ENCODE measurements around the gene SRI. TPM values are rescaled to one million over a fixed set of nuclear protein-coding genes. Genes with fewer than 3 reads are reported as not detected.
A peak's percentile ranks its signal among the peaks of the same experiment; 100 is the strongest.

SRI gene
- total and polyA plus RNA-seq, 2 experiments from 2014 or later: 80.3 to 268 TPM

GRCh38 chr7:88229302-88229995 is 9.6 kb upstream of the SRI start:
- TF ChIP-seq EZH2 (IDR thresholded peaks at IDR 0.05; ENCODE audit: insufficient read depth, poor library complexity, severe bottlenecking) (no peak), EZH2phosphoT487 (IDR thresholded peaks at IDR 0.05; ENCODE audit: insufficient read depth, low read depth) (no peak)
- H3F3A ChIP-seq (ENCODE audit: insufficient read depth): peaks cover 13% of the 10 kb centered on the region; the same call in 1 of the 2 replicates
- no peak overlapping the region for H3K4me3 ChIP-seq
- 89 to 91% methylated on average over 4 of the region's 4 CpGs for WGBS, 2 experiments (ENCODE audit: low coverage in 1 of 2, low lambda C conversion rate in 2 of 2, missing lambda C conversion rate in 2 of 2)
- no peak overlapping the region for H2AFZ ChIP-seq
- no peak for DNase-seq
- H3K9me3 ChIP-seq (ENCODE audit: low read depth): no peaks in the 10 kb centered on the region
- H3K9me2 ChIP-seq (ENCODE audit: insufficient read depth): no peaks in the 10 kb centered on the region
- in situ Hi-C loops (cut with MboI): loop anchor here (25.0 kb wide), 2 partner anchors 1383 to 1883 kb away; no protein-coding TSS in a partner anchor
- no peaks in the 10 kb centered on the region for H3K27me3 ChIP-seq (replicated peaks; ENCODE audit: insufficient read depth)
- H3K79me2 ChIP-seq (ENCODE audit: insufficient read depth): no peaks in the 10 kb centered on the region
- H3K9ac ChIP-seq: no peak overlapping the region
- no peak overlapping the region for H3K4me2 ChIP-seq (ENCODE audit: unreplicated experiment)
- no peaks in the 10 kb centered on the region for H4K20me1 ChIP-seq (ENCODE audit: insufficient read depth)
- H3K27ac ChIP-seq: no peak overlapping the region
- peaks cover 17% of the 10 kb centered on the region; the same call in 1 of the 2 replicates for H3K4me1 ChIP-seq (ENCODE audit: insufficient read depth)
- no peaks in the 10 kb centered on the region for H3K36me3 ChIP-seq (ENCODE audit: low read depth)

DNA sequence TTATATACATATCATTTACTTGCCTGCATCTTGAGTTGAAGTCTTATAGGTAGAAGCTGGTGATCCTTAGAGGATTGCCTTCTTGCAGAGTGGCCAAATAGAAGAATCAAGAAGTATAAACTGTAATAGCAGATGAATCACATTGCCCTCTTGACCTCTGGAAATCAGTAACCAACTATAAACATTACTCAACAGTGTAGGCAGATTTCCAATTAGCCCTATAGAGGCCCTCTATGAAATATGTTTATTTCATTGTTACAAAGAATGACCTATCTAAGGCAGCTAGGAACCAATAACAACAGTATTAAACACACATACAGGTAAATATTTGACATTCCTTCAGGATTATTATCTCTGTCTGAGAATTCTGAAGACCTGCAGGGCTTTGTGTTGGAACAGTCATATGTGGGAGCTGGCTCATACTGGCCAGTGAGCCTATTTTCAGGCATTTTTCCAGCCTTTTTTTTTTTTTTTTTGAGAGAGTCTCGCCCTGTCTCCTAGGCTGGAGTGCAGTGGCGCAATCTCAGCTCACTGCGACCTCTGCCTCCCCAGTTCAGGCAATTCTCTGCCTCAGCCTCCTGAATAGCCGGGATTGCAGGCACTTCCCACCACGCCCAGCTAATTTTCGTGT is 7.2 kb upstream of the SRI start:
- Histone ChIP-seq H3K4me2 (ENCODE audit: unreplicated experiment) (no peak overlapping the region), H3K36me3 (ENCODE audit: low read depth) (no peaks in the 10 kb centered on the region), H3K9ac (no peak overlapping the region), H3K4me1 (ENCODE audit: insufficient read depth) (peaks cover 18% of the 10 kb centered on the region; the same call in 1 of the 2 replicates), H3K4me3 (no peak overlapping the region), H2AFZ (no peak overlapping the region), H3K27me3 (replicated peaks; ENCODE audit: insufficient read depth) (no peaks in the 10 kb centered on the region), H3K27ac (no peak overlapping the region), H3K9me2 (ENCODE audit: insufficient read depth) (no peaks in the 10 kb centered on the region), H3K79me2 (ENCODE audit: insufficient read depth) (no peaks in the 10 kb centered on the region), H3F3A (ENCODE audit: insufficient read depth) (peaks cover 16% of the 10 kb centered on the region; the same call in 1 of the 2 replicates), H3K9me3 (ENCODE audit: low read depth) (no peaks in the 10 kb centered on the region), H4K20me1 (ENCODE audit: insufficient read depth) (no peaks in the 10 kb centered on the region)
- in situ Hi-C loops (cut with MboI): loop anchor here (25.0 kb wide), 2 partner anchors 1385 to 1885 kb away; no protein-coding TSS in a partner anchor
- WGBS, 2 experiments (ENCODE audit: low coverage in 1 of 2, low lambda C conversion rate in 2 of 2, missing lambda C conversion rate in 2 of 2): 70 to 76% methylated on average over 4 to 6 of the region's 6 CpGs
- no peak for TF ChIP-seq EZH2 (IDR thresholded peaks at IDR 0.05; ENCODE audit: insufficient read depth, poor library complexity, severe bottlenecking)
- no peak for TF ChIP-seq EZH2phosphoT487 (IDR thresholded peaks at IDR 0.05; ENCODE audit: insufficient read depth, low read depth)
- DNase-seq: peak; percentile 65

- no peak overlapping the region for H3K9ac ChIP-seq
- H3K27ac ChIP-seq: no peak overlapping the region
- no peak overlapping the region for H3K4me2 ChIP-seq (ENCODE audit: unreplicated experiment)
- no peaks in the 10 kb centered on the region for H3K79me2 ChIP-seq (ENCODE audit: insufficient read depth)
- peaks cover 20% of the 10 kb centered on the region for H3F3A ChIP-seq (ENCODE audit: insufficient read depth)
- no peaks in the 10 kb centered on the region for H3K36me3 ChIP-seq (ENCODE audit: low read depth)
- no peaks in the 10 kb centered on the region for H3K9me3 ChIP-seq (ENCODE audit: low read depth)
- H2AFZ ChIP-seq: no peak overlapping the region
- H3K4me3 ChIP-seq: no peak overlapping the region
- H4K20me1 ChIP-seq (ENCODE audit: insufficient read depth): no peaks in the 10 kb centered on the region
- 88% methylated on average over 4 of the region's 4 CpGs for WGBS, 2 experiments (ENCODE audit: low coverage in 1 of 2, low lambda C conversion rate in 2 of 2, missing lambda C conversion rate in 2 of 2)
- no peak for DNase-seq
- TF ChIP-seq EZH2 (IDR thresholded peaks at IDR 0.05; ENCODE audit: insufficient read depth, poor library complexity, severe bottlenecking) (no peak), EZH2phosphoT487 (IDR thresholded peaks at IDR 0.05; ENCODE audit: insufficient read depth, low read depth) (no peak)
- peaks cover 18% of the 10 kb centered on the region; the same call in 1 of the 2 replicates for H3K4me1 ChIP-seq (ENCODE audit: insufficient read depth)
- H3K9me2 ChIP-seq (ENCODE audit: insufficient read depth): no peaks in the 10 kb centered on the region
- H3K27me3 ChIP-seq (replicated peaks; ENCODE audit: insufficient read depth): no peaks in the 10 kb centered on the region
- in situ Hi-C loops (cut with MboI): loop anchor here (25.0 kb wide), 2 partner anchors 1386 to 1886 kb away; no protein-coding TSS in a partner anchor
These were observed 6.4 kb upstream of the SRI start for GRCh38 chr7:88226201-88226600.

GRCh38 chr7:88224601-88225275 is 4.9 kb upstream of the SRI start:
- TF ChIP-seq EZH2phosphoT487 (IDR thresholded peaks at IDR 0.05; ENCODE audit: insufficient read depth, low read depth) (no peak), EZH2 (IDR thresholded peaks at IDR 0.05; ENCODE audit: insufficient read depth, poor library complexity, severe bottlenecking) (no peak)
- no peak overlapping the region for H3K9ac ChIP-seq
- H3K4me1 ChIP-seq (ENCODE audit: insufficient read depth): peaks cover 23% of the 10 kb centered on the region
- H3K27me3 ChIP-seq (replicated peaks; ENCODE audit: insufficient read depth): no peaks in the 10 kb centered on the region
- no peaks in the 10 kb centered on the region for H4K20me1 ChIP-seq (ENCODE audit: insufficient read depth)
- no peak overlapping the region for H3K4me2 ChIP-seq (ENCODE audit: unreplicated experiment)
- peaks cover 30% of the 10 kb centered on the region for H3F3A ChIP-seq (ENCODE audit: insufficient read depth)
- 0 out of 2 replicates have a peak, but pooled peaks cover under 1% of the 10 kb centered on the region for H3K79me2 ChIP-seq (ENCODE audit: insufficient read depth)
- no peak overlapping the region for H3K4me3 ChIP-seq
- in situ Hi-C loops (cut with MboI): loop anchor here (25.0 kb wide), 2 partner anchors 1388 to 1888 kb away; no protein-coding TSS in a partner anchor
- no peaks in the 10 kb centered on the region for H3K36me3 ChIP-seq (ENCODE audit: low read depth)
- H3K9me2 ChIP-seq (ENCODE audit: insufficient read depth): no peaks in the 10 kb centered on the region
- 4 to 8% methylated on average over 2 of the region's 2 CpGs for WGBS, 2 experiments (ENCODE audit: low coverage in 1 of 2, low lambda C conversion rate in 2 of 2, missing lambda C conversion rate in 2 of 2)
- no peak overlapping the region for H2AFZ ChIP-seq
- H3K9me3 ChIP-seq (ENCODE audit: low read depth): no peaks in the 10 kb centered on the region
- H3K27ac ChIP-seq: no peak overlapping the region
- peak; percentile 67 for DNase-seq
